ENCODE results near the gene SLC38A2.
"Not testable (repeated sequence)": the region's sequence is repeated elsewhere in the genome, so short reads cannot be mapped to it uniquely, and the experiment has no call there.

Gene SLC38A2

DNA sequence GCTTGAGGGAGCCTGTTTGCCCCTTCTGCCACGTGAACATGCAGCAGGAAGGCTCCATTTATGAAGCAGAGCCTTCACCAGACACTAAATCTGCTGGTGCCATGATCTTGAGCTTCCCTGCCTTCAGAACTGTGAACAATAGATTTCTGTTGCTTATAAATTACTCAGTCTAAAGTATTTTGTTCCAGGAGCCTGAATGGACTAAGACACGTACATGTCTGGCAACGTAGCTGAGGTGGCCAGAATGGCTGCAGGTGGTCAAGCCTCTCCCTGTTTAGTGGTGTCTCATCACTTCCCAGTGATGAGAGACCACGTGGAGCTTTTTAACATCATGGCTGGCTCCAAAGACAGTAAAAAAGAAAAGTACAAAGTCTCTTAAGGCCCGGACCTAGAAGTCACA is 32.2 kb upstream of the SLC38A2 start:
- Histone ChIP-seq H3K9ac (ENCODE audit: low read depth, low read length) (no peak overlapping the region), H3K4me3 (ENCODE audit: low read depth, low read length) (no peak overlapping the region), H3K36me3 (ENCODE audit: control insufficient read depth, insufficient read depth, low read length) (no peaks in the 10 kb centered on the region), H3K27me3 (ENCODE audit: control insufficient read depth, insufficient read depth, low read length) (no peaks in the 10 kb centered on the region), H3K4me1 (ENCODE audit: control insufficient read depth, insufficient read depth, low read length) (peaks cover 4% of the 10 kb centered on the region), H3K9me3 (ENCODE audit: control insufficient read depth, insufficient read depth, low read length) (no peaks in the 10 kb centered on the region)

GRCh38 chr12:46404225-46404631 is 31.7 kb upstream of the SLC38A2 start:
- H3K9me3 ChIP-seq (ENCODE audit: control insufficient read depth, insufficient read depth, low read length): no peaks in the 10 kb centered on the region

GRCh38 chr12:46403719-46404070 is 31.1 kb upstream of the SLC38A2 start:
- no peaks in the 10 kb centered on the region for H3K36me3 ChIP-seq (ENCODE audit: control insufficient read depth, insufficient read depth, low read length)
- H3K9ac ChIP-seq (ENCODE audit: low read depth, low read length): no peak overlapping the region
- no peak overlapping the region for H3K4me3 ChIP-seq (ENCODE audit: low read depth, low read length)
- H3K4me1 ChIP-seq (ENCODE audit: control insufficient read depth, insufficient read depth, low read length): peaks cover 4% of the 10 kb centered on the region
- no peaks in the 10 kb centered on the region for H3K9me3 ChIP-seq (ENCODE audit: control insufficient read depth, insufficient read depth, low read length)
- no peaks in the 10 kb centered on the region for H3K27me3 ChIP-seq (ENCODE audit: control insufficient read depth, insufficient read depth, low read length)

More at GRCh38 chr12:46404225-46404631, 31.7 kb upstream of the SLC38A2 start:
- H3K9ac ChIP-seq (ENCODE audit: low read depth, low read length): no peak overlapping the region
- peaks cover 4% of the 10 kb centered on the region for H3K4me1 ChIP-seq (ENCODE audit: control insufficient read depth, insufficient read depth, low read length)
- no peaks in the 10 kb centered on the region for H3K36me3 ChIP-seq (ENCODE audit: control insufficient read depth, insufficient read depth, low read length)
- no peaks in the 10 kb centered on the region for H3K27me3 ChIP-seq (ENCODE audit: control insufficient read depth, insufficient read depth, low read length)
- no peak overlapping the region for H3K4me3 ChIP-seq (ENCODE audit: low read depth, low read length)

- H3K36me3 ChIP-seq (ENCODE audit: control insufficient read depth, insufficient read depth, low read length): no peaks in the 10 kb centered on the region
- H3K4me1 ChIP-seq (ENCODE audit: control insufficient read depth, insufficient read depth, low read length): peaks cover 4% of the 10 kb centered on the region
- no peak overlapping the region for H3K4me3 ChIP-seq (ENCODE audit: low read depth, low read length)
- H3K9me3 ChIP-seq (ENCODE audit: control insufficient read depth, insufficient read depth, low read length): no peaks in the 10 kb centered on the region
- no peak overlapping the region for H3K9ac ChIP-seq (ENCODE audit: low read depth, low read length)
- H3K27me3 ChIP-seq (ENCODE audit: control insufficient read depth, insufficient read depth, low read length): no peaks in the 10 kb centered on the region
Measured at GRCh38 chr12:46402941-46403718, 30.6 kb upstream of the SLC38A2 start.

- H3K9ac ChIP-seq (ENCODE audit: low read depth, low read length): no peak overlapping the region
- no peaks in the 10 kb centered on the region for H3K36me3 ChIP-seq (ENCODE audit: control insufficient read depth, insufficient read depth, low read length)
- H3K27me3 ChIP-seq (ENCODE audit: control insufficient read depth, insufficient read depth, low read length): no peaks in the 10 kb centered on the region
- H3K9me3 ChIP-seq (ENCODE audit: control insufficient read depth, insufficient read depth, low read length): no peaks in the 10 kb centered on the region
- H3K4me3 ChIP-seq (ENCODE audit: low read depth, low read length): no peak overlapping the region
- peaks cover 4% of the 10 kb centered on the region for H3K4me1 ChIP-seq (ENCODE audit: control insufficient read depth, insufficient read depth, low read length)
Measured at GRCh38 chr12:46402451-46402850, 29.9 kb upstream of the SLC38A2 start.

DNA sequence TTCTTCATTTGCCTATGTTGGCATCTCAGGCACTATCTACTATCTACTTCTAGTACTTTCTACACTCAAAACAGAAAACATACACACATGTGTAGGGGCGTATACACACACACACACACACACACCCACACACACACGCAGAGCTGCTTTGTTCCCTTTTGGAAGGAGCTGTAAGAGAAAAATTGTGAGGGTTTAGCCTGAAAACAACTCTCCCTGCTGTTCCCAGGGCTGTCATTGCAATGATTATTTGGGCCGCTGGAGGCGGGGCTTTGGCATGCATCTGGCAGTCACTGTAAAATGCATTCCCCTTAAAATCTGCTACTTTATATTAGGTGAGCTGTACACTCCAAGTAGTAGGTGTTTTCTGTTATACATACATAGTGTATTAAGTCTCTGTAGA is 29.1 kb upstream of the SLC38A2 start:
- H3K4me3 ChIP-seq (ENCODE audit: low read depth, low read length): no peak overlapping the region
- H3K36me3 ChIP-seq (ENCODE audit: control insufficient read depth, insufficient read depth, low read length): no peaks in the 10 kb centered on the region
- H3K27me3 ChIP-seq (ENCODE audit: control insufficient read depth, insufficient read depth, low read length): no peaks in the 10 kb centered on the region
- no peaks in the 10 kb centered on the region for H3K9me3 ChIP-seq (ENCODE audit: control insufficient read depth, insufficient read depth, low read length)
- H3K9ac ChIP-seq (ENCODE audit: low read depth, low read length): no peak overlapping the region
- peaks cover 4% of the 10 kb centered on the region for H3K4me1 ChIP-seq (ENCODE audit: control insufficient read depth, insufficient read depth, low read length)

- Histone ChIP-seq H3K27me3 (ENCODE audit: control insufficient read depth, insufficient read depth, low read length) (no peaks in the 10 kb centered on the region), H3K9ac (ENCODE audit: low read depth, low read length) (no peak overlapping the region), H3K4me1 (ENCODE audit: control insufficient read depth, insufficient read depth, low read length) (peaks cover 6% of the 10 kb centered on the region)
Measured at GRCh38 chr12:46400406-46400805, 27.8 kb upstream of the SLC38A2 start.

GRCh38 chr12:46399461-46400248 is 27.1 kb upstream of the SLC38A2 start:
- not testable (repeated sequence) for H3K4me1 ChIP-seq (ENCODE audit: control insufficient read depth, insufficient read depth, low read length); H3K9ac ChIP-seq (ENCODE audit: low read depth, low read length); H3K4me3 ChIP-seq (ENCODE audit: low read depth, low read length); H3K36me3 ChIP-seq (ENCODE audit: control insufficient read depth, insufficient read depth, low read length); H3K9me3 ChIP-seq (ENCODE audit: control insufficient read depth, insufficient read depth, low read length); H3K27me3 ChIP-seq (ENCODE audit: control insufficient read depth, insufficient read depth, low read length)

More at GRCh38 chr12:46400406-46400805, 27.8 kb upstream of the SLC38A2 start:
- H3K4me3 ChIP-seq (ENCODE audit: low read depth, low read length): no peak overlapping the region
- H3K36me3 ChIP-seq (ENCODE audit: control insufficient read depth, insufficient read depth, low read length): no peaks in the 10 kb centered on the region
- no peaks in the 10 kb centered on the region for H3K9me3 ChIP-seq (ENCODE audit: control insufficient read depth, insufficient read depth, low read length)

- H3K9ac ChIP-seq (ENCODE audit: low read depth, low read length): no peak overlapping the region
- H3K36me3 ChIP-seq (ENCODE audit: control insufficient read depth, insufficient read depth, low read length): no peaks in the 10 kb centered on the region
- no peaks in the 10 kb centered on the region for H3K27me3 ChIP-seq (ENCODE audit: control insufficient read depth, insufficient read depth, low read length)
Measured at GRCh38 chr12:46396826-46397225, 24.3 kb upstream of the SLC38A2 start.

DNA sequence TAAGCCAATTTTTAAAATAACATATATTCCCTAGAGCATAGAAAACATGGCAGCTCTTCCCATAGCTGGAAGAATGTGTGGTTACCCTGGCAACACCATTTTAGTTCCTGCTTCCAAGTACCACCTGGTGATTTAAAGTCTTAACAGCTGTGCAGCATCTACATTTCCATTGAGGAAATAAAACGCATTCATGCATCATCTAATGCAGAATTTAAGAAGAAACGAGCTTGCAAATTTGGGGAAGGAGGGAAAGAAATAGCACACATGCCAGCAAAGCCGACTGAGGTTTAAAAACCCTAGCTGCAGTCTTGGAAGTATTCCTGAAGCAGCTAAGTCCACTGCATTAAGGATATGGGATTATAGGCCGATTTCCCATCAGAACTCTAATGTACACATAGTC is 22.8 kb upstream of the SLC38A2 start:
- Histone ChIP-seq H3K4me1 (ENCODE audit: control insufficient read depth, insufficient read depth, low read length) (peaks cover 24% of the 10 kb centered on the region), H3K36me3 (ENCODE audit: control insufficient read depth, insufficient read depth, low read length) (no peaks in the 10 kb centered on the region), H3K4me3 (ENCODE audit: low read depth, low read length) (no peak overlapping the region), H3K27me3 (ENCODE audit: control insufficient read depth, insufficient read depth, low read length) (no peaks in the 10 kb centered on the region), H3K9ac (ENCODE audit: low read depth, low read length) (no peak overlapping the region), H3K9me3 (ENCODE audit: control insufficient read depth, insufficient read depth, low read length) (no peaks in the 10 kb centered on the region)

More at GRCh38 chr12:46396826-46397225, 24.3 kb upstream of the SLC38A2 start:
- Histone ChIP-seq H3K4me3 (ENCODE audit: low read depth, low read length) (no peak overlapping the region), H3K9me3 (ENCODE audit: control insufficient read depth, insufficient read depth, low read length) (no peaks in the 10 kb centered on the region), H3K4me1 (ENCODE audit: control insufficient read depth, insufficient read depth, low read length) (peaks cover 11% of the 10 kb centered on the region)

DNA sequence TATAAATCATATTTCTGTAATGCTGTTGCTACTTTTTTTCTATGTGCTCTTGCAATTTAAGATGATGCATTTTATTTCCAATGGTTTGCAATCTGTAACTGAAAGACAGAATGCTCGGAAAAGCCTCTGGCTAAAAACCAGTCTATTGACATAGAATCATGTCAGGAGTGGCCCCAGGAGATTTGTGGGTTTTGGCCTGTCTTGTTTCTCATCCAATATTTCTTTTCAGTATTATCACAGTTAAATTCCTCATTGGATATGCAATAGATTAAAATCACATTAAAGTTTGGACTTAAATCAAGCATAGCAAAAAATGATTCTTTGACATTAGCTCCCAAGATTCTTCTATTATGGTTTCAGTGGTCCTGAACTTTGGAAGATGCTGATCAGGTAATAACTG is 19.1 kb upstream of the SLC38A2 start:
- no peaks in the 10 kb centered on the region for H3K36me3 ChIP-seq (ENCODE audit: control insufficient read depth, insufficient read depth, low read length)
- no peaks in the 10 kb centered on the region for H3K27me3 ChIP-seq (ENCODE audit: control insufficient read depth, insufficient read depth, low read length)
- no peak overlapping the region for H3K4me3 ChIP-seq (ENCODE audit: low read depth, low read length)
- H3K9ac ChIP-seq (ENCODE audit: low read depth, low read length): no peak overlapping the region
- no peaks in the 10 kb centered on the region for H3K9me3 ChIP-seq (ENCODE audit: control insufficient read depth, insufficient read depth, low read length)
- H3K4me1 ChIP-seq (ENCODE audit: control insufficient read depth, insufficient read depth, low read length): peaks cover 39% of the 10 kb centered on the region

- H3K9ac ChIP-seq (ENCODE audit: low read depth, low read length): no peak overlapping the region
- H3K4me3 ChIP-seq (ENCODE audit: low read depth, low read length): no peak overlapping the region
- H3K4me1 ChIP-seq (ENCODE audit: control insufficient read depth, insufficient read depth, low read length): peaks cover 47% of the 10 kb centered on the region
- no peaks in the 10 kb centered on the region for H3K9me3 ChIP-seq (ENCODE audit: control insufficient read depth, insufficient read depth, low read length)
- no peaks in the 10 kb centered on the region for H3K27me3 ChIP-seq (ENCODE audit: control insufficient read depth, insufficient read depth, low read length)
- no peaks in the 10 kb centered on the region for H3K36me3 ChIP-seq (ENCODE audit: control insufficient read depth, insufficient read depth, low read length)
Measured at GRCh38 chr12:46390881-46391280, 18.3 kb upstream of the SLC38A2 start.

Measured in iPS-15b (cell line).